Measurements from ENCODE around the gene HYCC1. TPM values are rescaled to one million over a fixed set of nuclear protein-coding genes. Genes with fewer than 3 reads are reported as not detected.

Gene HYCC1
- total and polyA plus RNA-seq, 9 of the 15 experiments (the other 6 are each of a cell fraction or from before 2014, with no cell fraction given): 11.2 to 40.6 (median 37.9) TPM

DNA sequence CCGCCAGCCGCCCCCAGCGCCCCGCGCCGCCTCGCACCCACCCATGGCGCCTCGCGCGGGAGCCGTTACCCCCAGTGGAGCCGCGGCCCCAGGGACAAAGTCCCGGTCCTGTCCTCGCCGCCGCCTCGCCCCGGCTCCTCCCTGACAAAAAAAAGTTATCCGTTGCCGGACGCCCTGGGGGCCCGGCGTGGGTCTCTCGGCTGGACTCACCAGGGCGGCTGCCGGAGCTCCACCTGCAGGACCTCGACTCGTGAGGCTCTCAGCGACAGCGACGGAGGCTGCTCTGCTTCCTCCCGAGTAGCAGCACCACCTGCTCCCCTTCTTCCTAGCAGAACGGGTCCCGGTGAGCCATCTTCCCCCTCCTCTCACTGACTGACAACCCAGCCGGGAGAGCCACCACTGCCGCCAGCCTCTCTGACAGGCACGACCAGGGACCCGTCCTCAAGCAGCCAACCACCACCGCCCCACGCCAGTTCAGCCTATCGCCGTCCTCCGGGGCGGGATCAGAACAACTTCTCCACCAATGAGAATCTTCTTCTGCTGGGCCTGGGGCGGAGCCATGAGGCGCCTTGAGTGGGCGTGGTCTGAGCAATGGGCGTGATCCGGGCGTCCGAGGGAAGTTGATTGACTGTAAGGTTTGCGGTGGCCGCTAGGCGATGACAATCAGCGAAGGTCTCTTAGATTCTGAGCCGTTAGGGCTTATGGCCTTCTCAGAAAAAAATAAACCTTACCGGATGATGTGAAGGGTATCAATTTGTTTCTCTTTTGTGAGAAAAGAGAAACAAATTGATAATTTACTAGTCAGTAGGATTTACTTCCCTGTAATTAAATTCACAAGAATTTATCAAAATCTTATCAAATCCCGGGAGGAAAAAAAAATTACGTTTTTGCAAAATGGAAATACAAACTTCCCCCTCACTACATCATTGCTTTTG is at the start of gene HYCC1 (continued):
- TF ChIP-seq, protein P1, sequence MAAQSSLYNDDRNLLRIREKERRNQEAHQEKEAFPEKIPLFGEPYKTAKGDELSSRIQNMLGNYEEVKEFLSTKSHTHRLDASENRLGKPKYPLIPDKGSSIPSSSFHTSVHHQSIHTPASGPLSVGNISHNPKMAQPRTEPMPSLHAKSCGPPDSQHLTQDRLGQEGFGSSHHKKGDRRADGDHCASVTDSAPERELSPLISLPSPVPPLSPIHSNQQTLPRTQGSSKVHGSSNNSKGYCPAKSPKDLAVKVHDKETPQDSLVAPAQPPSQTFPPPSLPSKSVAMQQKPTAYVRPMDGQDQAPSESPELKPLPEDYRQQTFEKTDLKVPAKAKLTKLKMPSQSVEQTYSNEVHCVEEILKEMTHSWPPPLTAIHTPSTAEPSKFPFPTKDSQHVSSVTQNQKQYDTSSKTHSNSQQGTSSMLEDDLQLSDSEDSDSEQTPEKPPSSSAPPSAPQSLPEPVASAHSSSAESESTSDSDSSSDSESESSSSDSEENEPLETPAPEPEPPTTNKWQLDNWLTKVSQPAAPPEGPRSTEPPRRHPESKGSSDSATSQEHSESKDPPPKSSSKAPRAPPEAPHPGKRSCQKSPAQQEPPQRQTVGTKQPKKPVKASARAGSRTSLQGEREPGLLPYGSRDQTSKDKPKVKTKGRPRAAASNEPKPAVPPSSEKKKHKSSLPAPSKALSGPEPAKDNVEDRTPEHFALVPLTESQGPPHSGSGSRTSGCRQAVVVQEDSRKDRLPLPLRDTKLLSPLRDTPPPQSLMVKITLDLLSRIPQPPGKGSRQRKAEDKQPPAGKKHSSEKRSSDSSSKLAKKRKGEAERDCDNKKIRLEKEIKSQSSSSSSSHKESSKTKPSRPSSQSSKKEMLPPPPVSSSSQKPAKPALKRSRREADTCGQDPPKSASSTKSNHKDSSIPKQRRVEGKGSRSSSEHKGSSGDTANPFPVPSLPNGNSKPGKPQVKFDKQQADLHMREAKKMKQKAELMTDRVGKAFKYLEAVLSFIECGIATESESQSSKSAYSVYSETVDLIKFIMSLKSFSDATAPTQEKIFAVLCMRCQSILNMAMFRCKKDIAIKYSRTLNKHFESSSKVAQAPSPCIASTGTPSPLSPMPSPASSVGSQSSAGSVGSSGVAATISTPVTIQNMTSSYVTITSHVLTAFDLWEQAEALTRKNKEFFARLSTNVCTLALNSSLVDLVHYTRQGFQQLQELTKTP (IDR thresholded peaks at IDR 0.05; ENCODE audit: low read depth in 1 of 2, partially characterized antibody in 2 of 2): no peak
- TF ChIP-seq NBN (IDR thresholded peaks at IDR 0.05; ENCODE audit: low read depth) (no peak), HOXB6 (CRISPR knock-in tag; IDR thresholded peaks at IDR 0.05; ENCODE audit: borderline replicate concordance) (no peak), FOS (IDR thresholded peaks at IDR 0.05; ENCODE audit: extremely low read depth, insufficient read length) (peak; percentile 99), EGR1 (conservative IDR thresholded peaks at IDR 0.05) (peak; percentile 42; the same call in 1 of the 2 replicates), GTF2A2 (tag; IDR thresholded peaks at IDR 0.05) (no peak), KLF13 (tag; IDR thresholded peaks at IDR 0.05; ENCODE audit: borderline replicate concordance, low read depth) (0 out of 2 replicates have a peak, but pooled peaks have one; percentile 25), KDM5B (IDR thresholded peaks at IDR 0.05; ENCODE audit: insufficient replicate concordance, low read depth, low read length) (peak; percentile 97), NFRKB (IDR thresholded peaks at IDR 0.05; ENCODE audit: low read depth) (0 out of 2 replicates have a peak, but pooled peaks have one; percentile 15), ZNF311 (CRISPR knock-in tag; IDR thresholded peaks at IDR 0.05) (no peak)
- TF ChIP-seq, protein P2, sequence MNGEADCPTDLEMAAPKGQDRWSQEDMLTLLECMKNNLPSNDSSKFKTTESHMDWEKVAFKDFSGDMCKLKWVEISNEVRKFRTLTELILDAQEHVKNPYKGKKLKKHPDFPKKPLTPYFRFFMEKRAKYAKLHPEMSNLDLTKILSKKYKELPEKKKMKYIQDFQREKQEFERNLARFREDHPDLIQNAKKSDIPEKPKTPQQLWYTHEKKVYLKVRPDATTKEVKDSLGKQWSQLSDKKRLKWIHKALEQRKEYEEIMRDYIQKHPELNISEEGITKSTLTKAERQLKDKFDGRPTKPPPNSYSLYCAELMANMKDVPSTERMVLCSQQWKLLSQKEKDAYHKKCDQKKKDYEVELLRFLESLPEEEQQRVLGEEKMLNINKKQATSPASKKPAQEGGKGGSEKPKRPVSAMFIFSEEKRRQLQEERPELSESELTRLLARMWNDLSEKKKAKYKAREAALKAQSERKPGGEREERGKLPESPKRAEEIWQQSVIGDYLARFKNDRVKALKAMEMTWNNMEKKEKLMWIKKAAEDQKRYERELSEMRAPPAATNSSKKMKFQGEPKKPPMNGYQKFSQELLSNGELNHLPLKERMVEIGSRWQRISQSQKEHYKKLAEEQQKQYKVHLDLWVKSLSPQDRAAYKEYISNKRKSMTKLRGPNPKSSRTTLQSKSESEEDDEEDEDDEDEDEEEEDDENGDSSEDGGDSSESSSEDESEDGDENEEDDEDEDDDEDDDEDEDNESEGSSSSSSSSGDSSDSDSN (IDR thresholded peaks at IDR 0.05; ENCODE audit: borderline replicate concordance in 1 of 2, low read depth in 2 of 2, low read length in 2 of 2): peak in 1 of 2 experiments; percentile 60; a peak in 1 of 4 replicates
- TF ChIP-seq, protein P3, sequence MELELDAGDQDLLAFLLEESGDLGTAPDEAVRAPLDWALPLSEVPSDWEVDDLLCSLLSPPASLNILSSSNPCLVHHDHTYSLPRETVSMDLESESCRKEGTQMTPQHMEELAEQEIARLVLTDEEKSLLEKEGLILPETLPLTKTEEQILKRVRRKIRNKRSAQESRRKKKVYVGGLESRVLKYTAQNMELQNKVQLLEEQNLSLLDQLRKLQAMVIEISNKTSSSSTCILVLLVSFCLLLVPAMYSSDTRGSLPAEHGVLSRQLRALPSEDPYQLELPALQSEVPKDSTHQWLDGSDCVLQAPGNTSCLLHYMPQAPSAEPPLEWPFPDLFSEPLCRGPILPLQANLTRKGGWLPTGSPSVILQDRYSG (tag; conservative IDR thresholded peaks at IDR 0.05; ENCODE audit: low read depth): no peak
- TF ChIP-seq, protein P4, sequence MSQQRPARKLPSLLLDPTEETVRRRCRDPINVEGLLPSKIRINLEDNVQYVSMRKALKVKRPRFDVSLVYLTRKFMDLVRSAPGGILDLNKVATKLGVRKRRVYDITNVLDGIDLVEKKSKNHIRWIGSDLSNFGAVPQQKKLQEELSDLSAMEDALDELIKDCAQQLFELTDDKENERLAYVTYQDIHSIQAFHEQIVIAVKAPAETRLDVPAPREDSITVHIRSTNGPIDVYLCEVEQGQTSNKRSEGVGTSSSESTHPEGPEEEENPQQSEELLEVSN (IDR thresholded peaks at IDR 0.05; ENCODE audit: borderline replicate concordance in 1 of 2, extremely low read depth in 1 of 2, insufficient read depth in 1 of 2, insufficient read length in 1 of 2, low read depth in 1 of 2, low read length in 1 of 2, poor library complexity in 1 of 2, severe bottlenecking in 1 of 2): peak in 1 of 2 experiments; percentile 51
- TF ChIP-seq, protein P5, sequence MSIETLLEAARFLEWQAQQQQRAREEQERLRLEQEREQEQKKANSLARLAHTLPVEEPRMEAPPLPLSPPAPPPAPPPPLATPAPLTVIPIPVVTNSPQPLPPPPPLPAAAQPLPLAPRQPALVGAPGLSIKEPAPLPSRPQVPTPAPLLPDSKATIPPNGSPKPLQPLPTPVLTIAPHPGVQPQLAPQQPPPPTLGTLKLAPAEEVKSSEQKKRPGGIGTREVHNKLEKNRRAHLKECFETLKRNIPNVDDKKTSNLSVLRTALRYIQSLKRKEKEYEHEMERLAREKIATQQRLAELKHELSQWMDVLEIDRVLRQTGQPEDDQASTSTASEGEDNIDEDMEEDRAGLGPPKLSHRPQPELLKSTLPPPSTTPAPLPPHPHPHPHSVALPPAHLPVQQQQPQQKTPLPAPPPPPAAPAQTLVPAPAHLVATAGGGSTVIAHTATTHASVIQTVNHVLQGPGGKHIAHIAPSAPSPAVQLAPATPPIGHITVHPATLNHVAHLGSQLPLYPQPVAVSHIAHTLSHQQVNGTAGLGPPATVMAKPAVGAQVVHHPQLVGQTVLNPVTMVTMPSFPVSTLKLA (conservative IDR thresholded peaks at IDR 0.05): peak; percentile 40 to 59; a peak in 3 of 4 replicates

Data from K562 (cell line).